HG02840 (cell line): Measurements from ENCODE around the gene C18orf63.
A peak's percentile ranks its signal among the peaks of the same experiment; 100 is the strongest.
"Not testable (repeated sequence)": the region's sequence is repeated elsewhere in the genome, so short reads cannot be mapped to it uniquely, and the experiment has no call there.

ENCODE experiments used
- ATAC-seq: cut with Tn5 transposase; IDR thresholded peaks from one replicate; pipeline ENCODE4 v1.9.1; 2021; ENCODE audit warnings: mild to moderate bottlenecking, moderate library complexity, moderate number of reproducible peaks; ENCODE audit not compliant: unreplicated experiment, low FRiP score

C18orf63 gene

GRCh38 chr18:74285583-74285982 is 30.1 kb upstream of the C18orf63 start:
- ATAC-seq = not testable (repeated sequence)

DNA sequence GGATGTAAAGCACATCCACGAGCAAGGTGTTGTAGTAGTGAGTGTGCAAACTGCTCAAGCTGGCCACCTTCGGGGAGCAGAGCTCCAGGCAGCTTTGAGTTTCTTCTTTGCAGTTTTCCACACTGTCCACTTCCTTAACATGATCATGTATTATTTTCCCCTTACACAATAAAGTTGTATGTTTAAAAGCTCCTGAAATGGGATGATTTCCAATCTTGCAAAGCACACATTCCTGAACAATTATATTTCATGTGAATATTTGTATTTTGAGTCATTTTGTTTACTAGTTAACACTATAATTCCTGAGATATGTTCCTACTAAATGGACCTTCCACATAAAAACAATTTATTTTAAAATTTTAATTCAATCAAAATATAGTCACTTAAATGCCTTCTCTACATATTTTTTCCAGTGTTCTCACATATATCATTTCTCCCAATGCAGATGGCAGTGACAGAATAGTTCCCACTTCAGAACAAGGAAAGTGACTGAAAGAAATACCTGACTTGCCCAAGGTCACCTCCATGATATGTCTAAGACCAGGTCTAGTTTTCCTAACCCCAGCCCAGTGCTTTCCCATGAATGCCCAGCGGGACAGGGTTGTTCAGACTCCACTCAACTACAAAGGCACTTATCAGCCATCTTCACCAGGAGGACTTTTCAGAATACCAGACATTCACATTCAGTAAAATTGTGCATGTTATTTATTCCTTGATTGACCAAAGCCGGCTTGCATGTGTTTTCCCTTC is 29.4 kb upstream of the C18orf63 start:
- no peak for ATAC-seq

GRCh38 chr18:74286856-74287255 is 28.8 kb upstream of the C18orf63 start:
- ATAC-seq = no peak

DNA sequence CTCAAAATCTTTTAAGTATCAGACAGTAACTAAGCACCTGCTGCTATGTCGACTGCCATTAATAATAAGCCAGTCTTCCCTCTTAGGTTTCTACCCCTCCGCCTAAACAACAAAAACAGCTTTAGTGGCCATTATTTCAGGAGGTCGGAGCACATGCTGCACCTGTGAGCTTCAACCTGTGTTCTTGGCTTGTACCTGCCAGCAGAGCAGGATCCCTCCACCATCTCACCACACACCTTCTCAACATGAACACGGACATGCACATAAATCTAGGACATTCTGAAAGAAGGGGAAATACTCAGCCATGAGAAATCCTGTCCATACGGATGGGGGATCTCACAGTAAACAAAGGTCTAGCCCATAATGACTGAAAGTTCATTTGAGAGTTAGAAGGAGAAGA is 27.6 kb upstream of the C18orf63 start:
- no peak for ATAC-seq

DNA sequence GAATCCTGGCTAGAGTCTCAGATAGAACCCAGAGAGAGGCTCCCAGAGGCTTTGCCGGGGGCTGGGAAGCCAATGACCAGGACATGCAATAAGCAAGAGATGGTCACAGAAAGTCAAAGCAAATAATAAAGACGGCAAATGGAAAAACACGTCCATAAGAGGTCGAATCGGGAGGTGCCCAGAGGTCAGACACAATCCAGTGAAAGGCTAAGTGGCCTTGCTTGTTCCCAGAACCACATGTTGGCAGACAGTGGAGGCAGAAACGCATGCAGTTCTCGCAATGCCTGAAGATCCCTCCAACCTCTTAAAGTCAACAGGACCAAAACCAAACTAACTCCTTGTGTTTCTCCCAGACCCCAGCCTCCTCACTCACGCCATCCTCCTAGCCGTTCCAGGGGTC is 26.9 kb upstream of the C18orf63 start:
- no peak for ATAC-seq

GRCh38 chr18:74289137-74289536 is 26.5 kb upstream of the C18orf63 start:
- ATAC-seq = no peak

- ATAC-seq = no peak
Observed at GRCh38 chr18:74290021-74290420, 25.6 kb upstream of the C18orf63 start.

DNA sequence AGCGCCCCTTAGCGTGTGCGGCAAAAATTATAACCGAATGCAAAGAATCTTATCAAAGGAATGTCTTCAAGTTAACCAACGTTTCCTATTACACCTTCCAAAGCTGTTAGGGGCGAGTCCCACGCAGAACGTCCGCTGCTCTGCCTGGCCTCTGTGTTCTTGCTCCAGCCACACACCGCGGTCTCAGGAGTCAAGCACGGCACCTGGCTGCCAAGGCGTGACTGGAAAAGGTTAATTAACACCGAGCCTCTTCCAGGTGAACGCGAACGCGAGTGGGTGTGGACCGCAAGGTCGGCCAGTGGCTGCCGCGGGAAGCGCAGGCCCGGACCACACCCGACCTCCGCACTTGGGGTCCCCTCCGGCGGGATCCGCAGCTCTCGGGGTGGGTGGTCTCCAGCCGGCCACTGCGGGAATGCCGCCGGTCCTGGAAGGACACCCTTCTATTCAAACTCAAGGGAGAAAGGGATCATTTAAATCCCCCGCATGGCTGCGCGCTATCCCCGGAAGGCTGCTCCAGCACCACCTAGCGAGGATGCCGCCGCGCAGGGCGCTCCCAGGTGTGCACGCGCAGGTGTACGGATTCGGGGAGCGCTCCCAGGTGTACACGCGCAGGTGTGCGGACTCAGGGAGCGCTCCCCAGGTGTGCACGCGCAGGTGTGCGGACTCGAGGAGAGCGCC is 24.7 kb upstream of the C18orf63 start:
- no peak for ATAC-seq

DNA sequence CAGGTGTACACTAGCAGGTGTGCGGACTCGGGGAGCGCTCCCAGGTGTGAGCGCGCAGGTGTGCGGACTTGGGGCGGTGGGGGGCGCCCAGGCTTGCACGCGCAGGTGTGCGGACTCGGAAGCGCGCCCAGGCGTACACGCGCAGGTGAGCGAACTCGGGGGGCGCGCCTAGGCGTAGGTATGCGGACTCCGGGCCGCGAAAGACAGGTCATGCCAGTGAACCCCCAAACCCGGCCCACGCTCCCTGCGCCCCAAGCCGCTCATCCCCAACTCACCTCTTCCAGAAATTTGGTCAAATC is 24.2 kb upstream of the C18orf63 start:
- no peak for ATAC-seq

DNA sequence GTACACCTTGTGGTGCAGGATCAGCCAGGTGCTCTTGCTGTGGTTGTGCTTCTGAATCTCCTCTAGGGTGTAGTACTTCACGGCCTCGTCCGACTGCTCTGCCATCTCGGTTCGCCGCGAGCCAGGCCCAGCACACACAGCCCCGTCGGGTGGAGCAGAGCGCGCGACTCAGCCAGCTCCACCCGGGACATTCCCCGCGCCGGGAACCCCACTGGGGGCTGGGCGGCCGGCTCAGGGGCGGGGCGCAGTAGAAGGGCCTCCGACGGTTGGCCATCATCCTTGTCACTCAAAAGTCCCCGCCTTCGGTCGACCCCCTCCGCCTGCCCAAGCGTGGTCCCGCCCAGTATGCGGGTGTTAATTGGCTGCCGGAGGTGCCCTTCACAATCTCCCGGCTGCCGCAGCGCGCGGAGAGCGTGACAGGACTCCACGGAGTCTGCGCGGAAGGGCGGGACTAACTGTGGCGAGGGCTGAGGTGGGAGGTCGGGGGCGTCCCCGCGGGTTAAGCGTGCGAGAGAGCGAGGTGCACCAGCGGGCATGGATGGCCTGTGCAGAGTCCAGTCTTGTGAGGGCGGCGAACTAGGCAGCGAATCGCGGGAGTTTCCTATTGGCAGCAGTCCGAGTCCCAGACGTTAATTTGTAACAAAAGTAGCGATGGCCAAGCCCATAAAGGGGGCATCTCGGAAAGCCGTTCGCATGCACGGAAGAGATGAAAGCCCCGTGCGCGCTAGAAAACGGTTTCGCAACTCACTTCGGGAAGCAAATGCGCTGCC is 23.7 kb upstream of the C18orf63 start, which contains the start of gene CYB5A:
Gene CYB5A (minus strand): TSS at position 193 of the 770 bp plus-strand sequence. CDS start 88 bp downstream, at position 105.
- peak; percentile 100 for ATAC-seq

- ATAC-seq = no peak
Observed at GRCh38 chr18:74292541-74292858, 23.1 kb upstream of the C18orf63 start.

GRCh38 chr18:74292982-74293381 is 22.7 kb upstream of the C18orf63 start:
- not testable (repeated sequence) for ATAC-seq

GRCh38 chr18:74294526-74294925 is 21.1 kb upstream of the C18orf63 start:
- ATAC-seq = no peak

GRCh38 chr18:74299162-74299561 is 16.5 kb upstream of the C18orf63 start:
- no peak for ATAC-seq

- ATAC-seq = no peak
Observed at GRCh38 chr18:74299746-74300145, 15.9 kb upstream of the C18orf63 start.

DNA sequence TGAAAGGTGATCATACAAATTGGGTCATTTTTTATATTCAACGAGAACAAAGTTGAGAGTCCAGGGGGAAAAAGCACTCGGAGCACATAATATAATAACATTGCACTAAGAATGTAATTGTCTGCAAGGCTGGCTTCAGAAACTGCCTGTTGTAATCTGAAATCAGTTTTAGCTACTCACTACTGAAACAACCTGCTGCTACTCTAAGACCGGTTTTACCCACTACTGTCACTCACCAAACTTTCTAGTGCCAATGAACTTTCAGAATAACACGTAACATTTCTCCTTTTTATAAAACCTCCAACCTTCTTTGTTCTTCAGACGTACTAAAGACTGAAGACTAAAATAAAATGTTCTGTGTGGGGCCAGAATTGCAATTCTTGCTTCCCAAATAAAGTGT is 12.3 kb upstream of the C18orf63 start:
- no peak for ATAC-seq

DNA sequence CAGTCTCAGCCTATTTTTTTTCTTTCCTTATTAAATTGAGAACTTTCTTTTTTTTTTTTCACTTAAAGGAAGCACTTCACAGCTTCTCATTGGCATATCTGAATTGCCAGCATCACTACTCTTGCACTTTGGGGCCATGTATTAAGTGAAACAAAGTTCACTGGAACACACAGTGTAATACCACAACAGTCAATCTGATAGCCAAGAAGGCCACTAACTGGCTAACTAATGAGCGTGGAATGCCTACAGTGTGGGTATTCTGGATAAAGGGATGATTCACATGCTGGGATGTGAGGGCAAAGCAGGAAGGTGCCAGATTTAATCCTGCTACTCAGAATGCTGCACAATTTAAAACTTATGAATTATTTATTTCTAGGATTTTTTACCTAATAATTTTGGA is 11.7 kb upstream of the C18orf63 start:
- ATAC-seq = no peak

DNA sequence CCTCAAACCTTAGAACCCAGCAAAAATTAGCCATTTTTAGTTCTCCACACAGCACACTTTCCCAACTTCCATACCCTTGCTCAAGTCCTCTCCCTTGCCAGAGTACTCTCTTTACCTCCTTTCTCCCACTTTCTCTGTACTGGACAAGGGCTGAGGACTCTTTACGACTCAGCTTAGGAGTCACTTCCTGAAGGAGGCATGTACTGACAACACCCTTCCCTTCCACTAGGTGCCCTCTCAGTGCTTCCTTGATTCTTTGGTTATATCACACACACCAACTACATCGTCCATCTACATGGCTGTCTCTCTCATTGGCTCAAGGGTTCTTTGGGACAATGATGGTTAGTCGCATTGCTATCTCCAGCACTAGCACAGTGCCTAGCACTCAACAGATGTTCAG is 5.2 kb upstream of the C18orf63 start:
- ATAC-seq = no peak

DNA sequence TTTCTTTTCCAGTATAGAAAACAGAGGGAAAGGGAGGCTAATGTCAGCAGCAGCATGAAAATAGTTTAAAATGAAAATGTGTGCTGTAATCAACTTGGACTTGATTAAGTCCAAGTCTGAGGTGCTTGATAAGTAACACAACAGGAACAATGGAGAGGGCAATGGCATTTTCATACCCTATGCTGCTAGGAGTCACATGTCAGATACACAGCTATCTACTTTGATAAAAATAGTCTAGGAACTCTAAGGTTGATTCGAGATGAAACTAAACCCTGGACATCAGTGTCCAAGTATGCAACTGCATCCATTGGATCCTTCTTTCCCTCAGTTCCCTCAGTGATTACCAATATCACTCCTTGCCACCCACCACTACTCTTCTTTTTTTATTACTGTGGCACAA is 4.6 kb upstream of the C18orf63 start:
- ATAC-seq = no peak

GRCh38 chr18:74314759-74315463 is 728 bp upstream of the C18orf63 start:
- ATAC-seq = no peak
